ENCODE measurements around the gene TCTN1. TPM values are rescaled to one million over a fixed set of nuclear protein-coding genes. Genes with fewer than 3 reads are reported as not detected.

Gene TCTN1
- total RNA-seq, 6 experiments from 2014 or later = 9.6 to 17.0 (median 10.8) TPM

- Histone ChIP-seq H3K27me3 (no peaks in the 10 kb centered on the region), H3K36me3 (no peaks in the 10 kb centered on the region), H3K9me3 (no peaks in the 10 kb centered on the region), H3K27ac (no peak overlapping the region), H3K4me3 (no peak overlapping the region), H3K4me1 (peaks cover 0 to 4% (median 0%) of the 10 kb centered on the region in 4 donors)
- intact Hi-C loops (cut with DNase I) = no loop called here
- ATAC-seq = no peak
- TF ChIP-seq CTCF (IDR thresholded peaks at IDR 0.05) (no peak), POLR2A (IDR thresholded peaks at IDR 0.05) (no peak)
- DNase-seq = no peak
- 58% methylated on average over 4 of the region's 4 CpGs for WGBS (ENCODE audit: insufficient coverage, low coverage, low lambda C conversion rate, missing lambda C conversion rate)
Observed at GRCh38 chr12:110670161-110670701, 56.3 kb downstream of the TCTN1 start.

- TF ChIP-seq POLR2A (IDR thresholded peaks at IDR 0.05) (no peak), CTCF (IDR thresholded peaks at IDR 0.05) (no peak)
- ATAC-seq (no peak), DNase-seq (no peak)
- intact Hi-C loops (cut with DNase I) = no loop called here
- H3K4me1 ChIP-seq = peaks cover 0 to 4% (median 0%) of the 10 kb centered on the region in 4 donors
- no peaks in the 10 kb centered on the region for H3K27me3 ChIP-seq
- 95% methylated on average over 3 of the region's 4 CpGs for WGBS (ENCODE audit: insufficient coverage, low coverage, low lambda C conversion rate, missing lambda C conversion rate)
- H3K4me3 ChIP-seq = no peak overlapping the region
- H3K9me3 ChIP-seq = no peaks in the 10 kb centered on the region
- H3K27ac ChIP-seq = no peak overlapping the region
- no peaks in the 10 kb centered on the region for H3K36me3 ChIP-seq
Observed at GRCh38 chr12:110676171-110676570, 62.2 kb downstream of the TCTN1 start.

- no peak overlapping the region for H3K27ac ChIP-seq
- DNase-seq = no peak
Observed at GRCh38 chr12:110677206-110677911, 63.4 kb downstream of the TCTN1 start.

GRCh38 chr12:110677982-110678381, 64.1 kb downstream of the TCTN1 start:
- Histone ChIP-seq H3K27ac (no peak overlapping the region), H3K4me1 (peaks cover 0 to 4% (median 0%) of the 10 kb centered on the region in 4 donors), H3K27me3 (no peaks in the 10 kb centered on the region), H3K36me3 (no peaks in the 10 kb centered on the region), H3K4me3 (no peak overlapping the region), H3K9me3 (no peaks in the 10 kb centered on the region)
- intact Hi-C loops (cut with DNase I) = no loop called here
- DNase-seq = no peak
- 57% methylated on average over 4 of the region's 4 CpGs for WGBS (ENCODE audit: insufficient coverage, low coverage, low lambda C conversion rate, missing lambda C conversion rate)
- no peak for ATAC-seq
- TF ChIP-seq CTCF (IDR thresholded peaks at IDR 0.05) (no peak), POLR2A (IDR thresholded peaks at IDR 0.05) (no peak)

More at GRCh38 chr12:110677206-110677911, 63.4 kb downstream of the TCTN1 start:
- intact Hi-C loops (cut with DNase I) = no loop called here
- TF ChIP-seq CTCF (IDR thresholded peaks at IDR 0.05) (no peak), POLR2A (IDR thresholded peaks at IDR 0.05) (no peak)
- Histone ChIP-seq H3K36me3 (no peaks in the 10 kb centered on the region), H3K9me3 (no peaks in the 10 kb centered on the region), H3K4me3 (no peak overlapping the region), H3K4me1 (peaks cover 0 to 4% (median 0%) of the 10 kb centered on the region in 4 donors), H3K27me3 (no peaks in the 10 kb centered on the region)
- WGBS (ENCODE audit: insufficient coverage, low coverage, low lambda C conversion rate, missing lambda C conversion rate) = 60% methylated on average over 5 of the region's 5 CpGs
- peak; percentile 33 to 70 (median 60) for ATAC-seq

All from right lobe of liver (tissue), 6 donors.